K562 (cell line): ENCODE measurements around the gene SH3D19. TPM values are rescaled to one million over a fixed set of nuclear protein-coding genes. Genes with fewer than 3 reads are reported as not detected.
A peak's percentile ranks its signal among the peaks of the same experiment; 100 is the strongest.

Experiments
- ATAC-seq: fragments of 200-7000 bp; cut with Tn5 transposase; 3 replicates; pipeline ENCODE4 v1.9.1; 2020; ENCODE audit warnings: moderate library complexity
- BruUV-seq: library from RNA; stranded (reverse); fragments of 400-500 nt; replicated peaks from 2 replicates; lab custom pipeline; 2021; lab: Mats Ljungman, UMichigan
- CTCF ChIA-PET: fragments of 300-600 bp; formaldehyde crosslinking; extraction: SDS; loops from one replicate; lab custom pipeline; 2021; ENCODE audit warnings: low intra/inter-chr PET ratio; lab: Yijun Ruan, JAX
- POLR2A ChIA-PET: fragments of 300-600, 350-650 bp; sonication (Branson Sonifier 250); formaldehyde crosslinking; extraction: SDS; loops from one replicate; lab custom pipeline; 2021; ENCODE audit warnings: antibody characterized with exemption, inconsistent platforms; lab: Yijun Ruan, JAX
- DNase-seq, 4 experiments: peaks; one replicate each; pipeline versions ENCODE4 v3.0.0 to v3.0.0-alpha.2; 2011 to 2018; ENCODE audit warnings: low spot score in 3 of 4, mixed read lengths in 3 of 4; ENCODE audit errors: extremely low read depth in 1 of 4
- FAIRE-seq: peaks from 2 replicates; lab custom pipeline; 2011; peaks lifted over from hg19 to GRCh38; lab: Jason Lieb, UNC
- H2AFZ ChIP-seq: 2 replicates; pipeline ENCODE4 v1.6.0; 2011; ENCODE audit warnings: low read depth, low read length, control low read depth, inconsistent platforms
- H3K27ac ChIP-seq: fragments of 200-600 bp; 3 replicates; pipeline ENCODE4 v1.8.0; 2011; ENCODE audit warnings: low read depth, mild to moderate bottlenecking, control low read depth, inconsistent platforms, low read length, moderate library complexity, mixed read lengths; ENCODE audit errors: extremely low read depth
- H3K27me3 ChIP-seq, 2 experiments: fragments of 300-600 bp in 1 of 2; 2 replicates in 1 of 2; 3 replicates in 1 of 2; pipeline versions ENCODE4 v1.6.0 to v1.8.0; 2011; ENCODE audit warnings: inconsistent platforms in 2 of 2, low read length in 2 of 2, mild to moderate bottlenecking in 1 of 2, mixed read lengths in 1 of 2, moderate library complexity in 1 of 2; ENCODE audit not compliant: control insufficient read depth in 2 of 2, insufficient read depth in 2 of 2
- H3K36me3 ChIP-seq: fragments of 300-600 bp; 3 replicates; pipeline ENCODE4 v1.8.0; 2011; ENCODE audit warnings: mild to moderate bottlenecking, low read length, inconsistent platforms; ENCODE audit not compliant: control insufficient read depth, insufficient read depth
- H3K4me1 ChIP-seq, 2 experiments: fragments of 200-600 bp in 1 of 2; replicated peaks in 1 of 2; 2 replicates in 1 of 2; 3 replicates in 1 of 2; pipeline versions ENCODE4 v1.5.1 to v1.8.0; 2011; ENCODE audit warnings: inconsistent platforms in 2 of 2, low read length in 2 of 2, mild to moderate bottlenecking in 1 of 2, mixed read lengths in 1 of 2, moderate library complexity in 1 of 2; ENCODE audit not compliant: control insufficient read depth in 2 of 2, insufficient read depth in 2 of 2
- H3K4me2 ChIP-seq: 2 replicates; pipeline ENCODE4 v1.6.1; 2011; ENCODE audit warnings: low read length, control low read depth, inconsistent platforms, mixed read lengths; ENCODE audit not compliant: insufficient read depth
- H3K4me3 ChIP-seq: fragments of 200-600 bp; sonication (generic), shearing (Covaris generic); 2 replicates; pipeline ENCODE4 v1.5.1; 2016; ENCODE audit warnings: control low read depth, inconsistent platforms
- H3K79me2 ChIP-seq: fragments of 200-600 bp; 3 replicates; pipeline ENCODE4 v1.8.0; 2011; ENCODE audit warnings: low read length, inconsistent platforms; ENCODE audit not compliant: control insufficient read depth, insufficient read depth
- H3K9ac ChIP-seq, 2 experiments: 2 replicates each; pipeline versions ENCODE4 v1.6.0 to v1.6.1; 2011; ENCODE audit warnings: low read depth in 2 of 2, low read length in 2 of 2, control low read depth in 1 of 2, inconsistent platforms in 1 of 2, mild to moderate bottlenecking in 1 of 2, mixed read lengths in 1 of 2; ENCODE audit not compliant: insufficient read depth in 1 of 2
- H3K9me1 ChIP-seq: one replicate; pipeline ENCODE4 v1.6.0; 2011; ENCODE audit warnings: inconsistent platforms, mild to moderate bottlenecking, low read length, moderate library complexity; ENCODE audit not compliant: control insufficient read depth, insufficient read depth
- H3K9me3 ChIP-seq: replicated peaks from 2 replicates; pipeline ENCODE4 v1.5.1; 2011; ENCODE audit warnings: low read depth, low read length, inconsistent platforms; ENCODE audit not compliant: control insufficient read depth, insufficient read depth
- H4K20me1 ChIP-seq: replicated peaks from 2 replicates; pipeline ENCODE4 v1.6.1; 2011; ENCODE audit warnings: low read length, inconsistent platforms, mixed read lengths; ENCODE audit not compliant: control insufficient read depth, insufficient read depth
- CBFA2T3 ChIP-seq: fragments of 450-650 bp; IDR thresholded peaks from 2 replicates; pipeline ENCODE4 v1.6.1; 2017
- HDAC8 ChIP-seq: fragments of 450-650 bp; IDR thresholded peaks from 2 replicates; pipeline ENCODE4 v1.6.1; 2016; ENCODE audit warnings: mild to moderate bottlenecking, missing genetic modification characterization, moderate library complexity, missing compliant biosample characterization
- MBD2 ChIP-seq: sonication (generic); IDR thresholded peaks from 2 replicates; pipeline ENCODE4 v1.6.1; 2016; ENCODE audit warnings: low read depth, borderline replicate concordance
- MCM5 ChIP-seq: fragments of 450-650 bp; IDR thresholded peaks from 2 replicates; pipeline ENCODE4 v1.6.1; 2016; ENCODE audit warnings: low read depth
- TCF3 ChIP-seq: sonication (generic); formaldehyde crosslinking; IDR thresholded peaks from 2 replicates; pipeline ENCODE4 v1.4.0; 2020; ENCODE audit warnings: mild to moderate bottlenecking, missing genetic modification reagents
- ZNF586 ChIP-seq: fragments of 450-650 bp; formaldehyde crosslinking; conservative IDR thresholded peaks from 2 replicates; pipeline ENCODE4 v1.4.0; 2020; ENCODE audit warnings: mild to moderate bottlenecking, moderate library complexity
- ZNF785 ChIP-seq: fragments of 250-450 bp; sonication (Bioruptor Pico); IDR thresholded peaks from 2 replicates; pipeline ENCODE4 v1.4.0; 2020; ENCODE audit warnings: mild to moderate bottlenecking
- WGBS: fragments of 100-300 bp; shearing (Covaris generic); methylation state at CpG from one replicate; pipeline ENCODE4 v1.1.6; 2016; ENCODE audit warnings: low coverage, mixed read lengths; ENCODE audit not compliant: insufficient coverage; ENCODE audit errors: missing lambda C conversion rate; 5-methylcytosine and 5-hydroxymethylcytosine counted together
- in situ Hi-C: fragments of 300-500 bp; cut with MboI; formaldehyde crosslinking; loops from 4 replicates; pipeline ENCODE4 v1.15.0; 2018; ENCODE audit warnings: inconsistent platforms, mixed read lengths
- intact Hi-C: fragments of 100-400 bp; cut with micrococcal nuclease; formaldehyde crosslinking; loops from 2 replicates; pipeline ENCODE4 v1.14.2; 2022
- polyA plus RNA-seq, 8 experiments: library from polyadenylated mRNA; depleted of rRNA in 4 of 8; stranded (reverse) in 5 of 8; unstranded in 3 of 8; fragments of >200 nt; fragmentation: Nextera tagmentation in 2 of 8; fragmentation: Illumina TruSeq in 1 of 8; extraction: Ambion mirVana in 2 of 8; extraction: Trizol in 1 of 8; gene quantifications; 2 replicates each; pipeline versions ENCODE4 v1.2.1 to v1.2.3, GENCODE V29; 2011 to 2014; ENCODE audit warnings: inconsistent platforms in 1 of 8, missing spikeins in 1 of 8
- total RNA-seq, 7 experiments: library from RNA; depleted of rRNA in 6 of 7; stranded (reverse); fragments of >200 nt in 6 of 7; fragmentation: Illumina TruSeq in 2 of 7; extraction: Trizol in 2 of 7; gene quantifications; 2 replicates each; pipeline versions ENCODE4 v1.2.1 to v1.2.3, GENCODE V29; 2011 to 2021; ENCODE audit warnings: low replicate concordance in 1 of 7
- TF ChIP-seq, protein P1 (sequence below): fragments of 250-450 bp; sonication (Bioruptor Pico); IDR thresholded peaks from 2 replicates; pipeline ENCODE4 v1.5.0; 2021

Gene SH3D19
- total and polyA plus RNA-seq, 9 of the 15 experiments (the other 6 are each of a cell fraction or from before 2014, with no cell fraction given): 0.42 to 2.2 (median 1.1) TPM; not detected in 6

DNA sequence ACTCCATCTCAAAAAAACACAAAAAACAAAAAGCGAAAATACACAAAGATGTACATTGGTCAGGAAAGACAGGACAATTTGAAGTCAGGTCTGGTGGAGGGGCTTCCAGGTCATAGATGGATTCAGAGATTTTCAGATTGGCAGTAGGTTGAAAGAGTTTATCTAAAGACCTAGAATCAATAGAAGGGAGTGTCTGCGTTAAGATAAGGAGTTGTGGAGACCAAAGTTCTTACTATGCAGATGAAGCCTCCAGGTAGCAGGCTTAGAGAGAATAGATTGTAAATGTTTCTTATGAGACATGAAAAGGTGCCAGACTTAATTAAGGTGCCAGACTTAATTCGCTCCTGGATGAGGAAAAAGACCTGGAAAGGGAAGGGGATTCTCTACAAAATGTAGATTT lies 232.9 kb downstream of the SH3D19 start:
- TF ChIP-seq, protein P1, sequence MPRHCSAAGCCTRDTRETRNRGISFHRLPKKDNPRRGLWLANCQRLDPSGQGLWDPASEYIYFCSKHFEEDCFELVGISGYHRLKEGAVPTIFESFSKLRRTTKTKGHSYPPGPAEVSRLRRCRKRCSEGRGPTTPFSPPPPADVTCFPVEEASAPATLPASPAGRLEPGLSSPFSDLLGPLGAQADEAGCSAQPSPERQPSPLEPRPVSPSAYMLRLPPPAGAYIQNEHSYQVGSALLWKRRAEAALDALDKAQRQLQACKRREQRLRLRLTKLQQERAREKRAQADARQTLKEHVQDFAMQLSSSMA (CRISPR knock-in tag): no peak
- TF ChIP-seq MBD2: no peak
- TF ChIP-seq ZNF785 (CRISPR knock-in tag): no peak
- peak; percentile 12; the same call in 1 of the 2 replicates for TF ChIP-seq CBFA2T3
- TF ChIP-seq MCM5: no peak
- no peak for TF ChIP-seq ZNF586 (CRISPR knock-in tag)
- TF ChIP-seq HDAC8 (tag): no peak
- no peak for TF ChIP-seq TCF3 (CRISPR knock-in tag)
- intact Hi-C loops (no loop called here), in situ Hi-C loops (no loop called here)
- no peaks in the 10 kb centered on the region for H4K20me1 ChIP-seq
- H3K79me2 ChIP-seq: no peaks in the 10 kb centered on the region
- H3K27ac ChIP-seq: no peak overlapping the region
- DNase-seq (no peak), FAIRE-seq (no peak), ATAC-seq (no peak)
- no peak overlapping the region for H3K4me3 ChIP-seq
- H3K9me3 ChIP-seq: no peaks in the 10 kb centered on the region
- POLR2A ChIA-PET: no interaction called here
- 0 out of 5 replicates have a peak, but pooled peaks cover 2 to 3% of the 10 kb centered on the region in 2 experiments for H3K4me1 ChIP-seq
- H3K4me2 ChIP-seq: no peak overlapping the region
- H3K27me3 ChIP-seq: no peaks in the 10 kb centered on the region
- BruUV-seq: no TSS peak
- 44% methylated on average over 3 of the region's 3 CpGs for WGBS
- no peaks in the 10 kb centered on the region for H3K9me1 ChIP-seq
- H3K36me3 ChIP-seq: no peaks in the 10 kb centered on the region
- no peak overlapping the region for H3K9ac ChIP-seq
- no peak overlapping the region for H2AFZ ChIP-seq
- CTCF ChIA-PET: no interaction called here
